ENCODE measurements around the gene FAM149A.

Gene FAM149A

GRCh38 chr4:186082221-186082620 lies 22.3 kb upstream of the FAM149A start:
- Histone ChIP-seq H3K79me2 (ENCODE audit: insufficient read depth, low read length) (no peaks in the 10 kb centered on the region), H3K36me3 (ENCODE audit: insufficient read depth, low read length) (no peaks in the 10 kb centered on the region), H3K4me1 (ENCODE audit: insufficient read depth, low read length, poor library complexity, severe bottlenecking) (peaks cover 8% of the 10 kb centered on the region), H3K4me3 (ENCODE audit: low read length, poor library complexity, severe bottlenecking) (no peak overlapping the region), H3K9me3 (ENCODE audit: insufficient read depth, low read depth, low read length) (no peaks in the 10 kb centered on the region), H3K9me2 (replicated peaks; ENCODE audit: low read depth, low read length) (no peaks in the 10 kb centered on the region), H4K20me1 (ENCODE audit: insufficient read depth, low read length, poor library complexity, severe bottlenecking) (no peaks in the 10 kb centered on the region), H3K27me3 (ENCODE audit: insufficient read depth, low read length, poor library complexity, severe bottlenecking) (no peaks in the 10 kb centered on the region), H3F3A (ENCODE audit: low read depth) (no peaks in the 10 kb centered on the region), H2AFZ (ENCODE audit: low read length) (no peak overlapping the region), H3K4me2 (ENCODE audit: low read depth, low read length, poor library complexity, severe bottlenecking) (no peak overlapping the region), H3K9ac (ENCODE audit: low read depth, low read length, poor library complexity, severe bottlenecking) (no peak overlapping the region)
- no peak for TF ChIP-seq EZH2phosphoT487 (IDR thresholded peaks at IDR 0.05; ENCODE audit: borderline replicate concordance)
- TF ChIP-seq, protein P1, sequence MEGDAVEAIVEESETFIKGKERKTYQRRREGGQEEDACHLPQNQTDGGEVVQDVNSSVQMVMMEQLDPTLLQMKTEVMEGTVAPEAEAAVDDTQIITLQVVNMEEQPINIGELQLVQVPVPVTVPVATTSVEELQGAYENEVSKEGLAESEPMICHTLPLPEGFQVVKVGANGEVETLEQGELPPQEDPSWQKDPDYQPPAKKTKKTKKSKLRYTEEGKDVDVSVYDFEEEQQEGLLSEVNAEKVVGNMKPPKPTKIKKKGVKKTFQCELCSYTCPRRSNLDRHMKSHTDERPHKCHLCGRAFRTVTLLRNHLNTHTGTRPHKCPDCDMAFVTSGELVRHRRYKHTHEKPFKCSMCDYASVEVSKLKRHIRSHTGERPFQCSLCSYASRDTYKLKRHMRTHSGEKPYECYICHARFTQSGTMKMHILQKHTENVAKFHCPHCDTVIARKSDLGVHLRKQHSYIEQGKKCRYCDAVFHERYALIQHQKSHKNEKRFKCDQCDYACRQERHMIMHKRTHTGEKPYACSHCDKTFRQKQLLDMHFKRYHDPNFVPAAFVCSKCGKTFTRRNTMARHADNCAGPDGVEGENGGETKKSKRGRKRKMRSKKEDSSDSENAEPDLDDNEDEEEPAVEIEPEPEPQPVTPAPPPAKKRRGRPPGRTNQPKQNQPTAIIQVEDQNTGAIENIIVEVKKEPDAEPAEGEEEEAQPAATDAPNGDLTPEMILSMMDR (conservative IDR thresholded peaks at IDR 0.05; ENCODE audit: low read length), result no peak

DNA sequence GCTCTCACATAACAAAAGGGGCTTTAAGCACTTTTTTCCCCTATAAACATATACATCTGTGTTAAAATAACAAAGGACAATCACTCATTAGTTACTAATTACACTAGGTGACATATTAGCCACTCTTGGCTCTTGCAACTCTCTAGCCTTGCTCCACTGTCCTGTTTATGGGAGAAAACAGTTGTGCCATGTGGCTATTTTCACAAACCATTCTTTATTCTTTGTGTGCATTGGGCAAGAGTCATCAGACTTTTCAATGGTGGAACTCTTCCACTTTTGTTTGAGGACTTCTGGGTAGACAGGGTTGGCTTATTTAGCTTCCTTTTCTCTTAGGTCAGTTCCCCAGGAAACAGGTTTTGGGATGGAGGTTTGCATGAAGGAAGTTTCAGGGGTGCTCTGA lies 16.0 kb upstream of the FAM149A start:
- Histone ChIP-seq H3F3A (ENCODE audit: low read depth) (no peaks in the 10 kb centered on the region), H3K9me3 (ENCODE audit: insufficient read depth, low read depth, low read length) (no peaks in the 10 kb centered on the region), H2AFZ (ENCODE audit: low read length) (no peak overlapping the region), H4K20me1 (ENCODE audit: insufficient read depth, low read length, poor library complexity, severe bottlenecking) (no peaks in the 10 kb centered on the region), H3K4me2 (ENCODE audit: low read depth, low read length, poor library complexity, severe bottlenecking) (no peak overlapping the region), H3K27me3 (ENCODE audit: insufficient read depth, low read length, poor library complexity, severe bottlenecking) (no peaks in the 10 kb centered on the region), H3K9me2 (replicated peaks; ENCODE audit: low read depth, low read length) (no peaks in the 10 kb centered on the region), H3K4me1 (ENCODE audit: insufficient read depth, low read length, poor library complexity, severe bottlenecking) (no peaks in the 10 kb centered on the region), H3K9ac (ENCODE audit: low read depth, low read length, poor library complexity, severe bottlenecking) (no peak overlapping the region), H3K4me3 (ENCODE audit: low read length, poor library complexity, severe bottlenecking) (no peak overlapping the region), H3K36me3 (ENCODE audit: insufficient read depth, low read length) (no peaks in the 10 kb centered on the region), H3K79me2 (ENCODE audit: insufficient read depth, low read length) (no peaks in the 10 kb centered on the region)
- TF ChIP-seq, protein P1 (conservative IDR thresholded peaks at IDR 0.05; ENCODE audit: low read length), result no peak
- TF ChIP-seq EZH2phosphoT487 (IDR thresholded peaks at IDR 0.05; ENCODE audit: borderline replicate concordance), result no peak

DNA sequence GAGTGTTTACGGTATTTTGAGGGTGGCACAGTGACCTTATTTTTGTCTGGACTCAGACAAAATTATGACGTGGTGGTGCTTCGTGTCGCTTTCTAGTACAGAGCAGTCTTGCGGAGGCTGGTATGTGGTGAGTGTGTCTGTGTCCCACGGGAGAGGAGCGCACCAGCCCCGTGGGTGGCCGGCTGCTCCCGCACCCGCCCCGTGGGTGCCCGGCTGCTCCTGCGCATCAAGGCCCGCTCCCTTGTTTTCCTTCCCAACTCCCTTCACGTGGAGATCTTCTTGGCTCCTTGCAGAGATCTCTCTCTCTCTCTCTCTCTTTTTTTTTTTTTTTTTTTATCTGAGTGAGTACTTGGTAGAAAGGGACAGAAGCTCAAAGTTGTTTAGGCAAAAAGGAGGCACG lies 12.2 kb upstream of the FAM149A start:
- Histone ChIP-seq H3K4me2 (ENCODE audit: low read depth, low read length, poor library complexity, severe bottlenecking) (no peak overlapping the region), H3K9me2 (replicated peaks; ENCODE audit: low read depth, low read length) (no peaks in the 10 kb centered on the region), H3K9me3 (ENCODE audit: insufficient read depth, low read depth, low read length) (no peaks in the 10 kb centered on the region), H2AFZ (ENCODE audit: low read length) (no peak overlapping the region), H3K36me3 (ENCODE audit: insufficient read depth, low read length) (no peaks in the 10 kb centered on the region), H3K79me2 (ENCODE audit: insufficient read depth, low read length) (no peaks in the 10 kb centered on the region), H4K20me1 (ENCODE audit: insufficient read depth, low read length, poor library complexity, severe bottlenecking) (no peaks in the 10 kb centered on the region), H3K9ac (ENCODE audit: low read depth, low read length, poor library complexity, severe bottlenecking) (no peak overlapping the region), H3F3A (ENCODE audit: low read depth) (no peaks in the 10 kb centered on the region), H3K27me3 (ENCODE audit: insufficient read depth, low read length, poor library complexity, severe bottlenecking) (no peaks in the 10 kb centered on the region), H3K4me1 (ENCODE audit: insufficient read depth, low read length, poor library complexity, severe bottlenecking) (no peaks in the 10 kb centered on the region), H3K4me3 (ENCODE audit: low read length, poor library complexity, severe bottlenecking) (no peak overlapping the region)
- TF ChIP-seq, protein P1 (conservative IDR thresholded peaks at IDR 0.05; ENCODE audit: low read length), result no peak
- TF ChIP-seq EZH2phosphoT487 (IDR thresholded peaks at IDR 0.05; ENCODE audit: borderline replicate concordance), result no peak

All from Loucy (cell line).